K562 (cell line): Measurements from ENCODE around the gene TBC1D17. TPM values are rescaled to one million over a fixed set of nuclear protein-coding genes. Genes with fewer than 3 reads are reported as not detected.

ENCODE experiments used
- CBFB ChIP-seq: sonication (generic); formaldehyde crosslinking; IDR thresholded peaks from 2 replicates; pipeline ENCODE4 v1.4.0; 2020; ENCODE audit warnings: mild to moderate bottlenecking, missing genetic modification reagents
- FOXJ2 ChIP-seq: fragments of 200-800 bp; sonication (Bioruptor generic); IDR thresholded peaks from 2 replicates; pipeline ENCODE4 v1.6.1; 2016; ENCODE audit warnings: missing genetic modification characterization, missing compliant biosample characterization
- GTF2A2 ChIP-seq: IDR thresholded peaks from 2 replicates; pipeline ENCODE4 v1.6.1; 2016; ENCODE audit warnings: mild to moderate bottlenecking, missing genetic modification characterization, missing compliant biosample characterization
- MBD2 ChIP-seq: sonication (generic); IDR thresholded peaks from 2 replicates; pipeline ENCODE4 v1.6.1; 2016; ENCODE audit warnings: low read depth, borderline replicate concordance
- MXI1 ChIP-seq: IDR thresholded peaks from 2 replicates; pipeline ENCODE4 v1.6.1; 2011; ENCODE audit warnings: low read depth, mild to moderate bottlenecking, improper control_type of control experiment, low read length
- MYC ChIP-seq, 2 experiments: fragments of 250-450 bp in 1 of 2; sonication (Bioruptor Pico) in 1 of 2; IDR thresholded peaks; 2 replicates each; pipeline versions ENCODE4 v1.5.1 to v1.6.1; 2012 to 2021; ENCODE audit warnings: low read depth in 2 of 2, borderline replicate concordance in 1 of 2, improper control_type of control experiment in 1 of 2, low read length in 1 of 2, mild to moderate bottlenecking in 1 of 2, moderate library complexity in 1 of 2
- MYNN ChIP-seq, 2 experiments: sonication (generic); formaldehyde crosslinking in 1 of 2; IDR thresholded peaks; 2 replicates each; pipeline versions ENCODE4 v1.5.0 to v1.6.1; 2016 to 2020; ENCODE audit warnings: antibody characterized with exemption in 1 of 2, missing genetic modification reagents in 1 of 2
- NCOA2 ChIP-seq, 2 experiments: fragments of 450-650 bp; IDR thresholded peaks; 2 replicates each; pipeline ENCODE4 v1.6.1; 2018; ENCODE audit warnings: mild to moderate bottlenecking in 2 of 2, moderate library complexity in 1 of 2; ENCODE audit not compliant: partially characterized antibody in 2 of 2
- NFRKB ChIP-seq: fragments of 450-650 bp; IDR thresholded peaks from 2 replicates; pipeline ENCODE4 v1.6.1; 2016; ENCODE audit warnings: low read depth
- NRF1 ChIP-seq, 2 experiments: fragments of 450-650 bp; IDR thresholded peaks in 1 of 2; conservative IDR thresholded peaks in 1 of 2; 2 replicates each; pipeline ENCODE4 v1.6.1; 2014; ENCODE audit warnings: mild to moderate bottlenecking in 2 of 2
- YY1 ChIP-seq, 3 experiments: IDR thresholded peaks; 2 replicates each; pipeline ENCODE4 v1.6.1; 2011; ENCODE audit warnings: low read length in 2 of 3, mild to moderate bottlenecking in 2 of 3, moderate library complexity in 2 of 3, borderline replicate concordance in 1 of 3, control low read depth in 1 of 3, low read depth in 1 of 3; ENCODE audit not compliant: insufficient read depth in 3 of 3, insufficient replicate concordance in 2 of 3, control insufficient read depth in 1 of 3, insufficient read length in 1 of 3; ENCODE audit errors: extremely low read depth in 1 of 3
- ZFPM2 ChIP-seq: fragments of 250-450 bp; sonication (Bioruptor Pico); IDR thresholded peaks from 2 replicates; pipeline ENCODE4 v1.5.1; 2022; ENCODE audit warnings: mild to moderate bottlenecking
- ZNF133 ChIP-seq: fragments of 250-450 bp; sonication (Bioruptor Pico); IDR thresholded peaks from 2 replicates; pipeline ENCODE4 v1.4.0; 2020; ENCODE audit warnings: mild to moderate bottlenecking
- ZNF436 ChIP-seq: fragments of 250-450, 450-650 bp; sonication (Bioruptor Pico); formaldehyde crosslinking; IDR thresholded peaks from 2 replicates; pipeline ENCODE4 v1.7.0; 2020; ENCODE audit warnings: mild to moderate bottlenecking
- ZNF830 ChIP-seq: fragments of 250-450 bp; sonication (Bioruptor Pico); IDR thresholded peaks from 2 replicates; pipeline ENCODE4 v1.5.0; 2021; ENCODE audit warnings: mild to moderate bottlenecking
- polyA plus RNA-seq, 8 experiments: library from polyadenylated mRNA; depleted of rRNA in 4 of 8; stranded (reverse) in 5 of 8; unstranded in 3 of 8; fragments of >200 nt; fragmentation: Nextera tagmentation in 2 of 8; fragmentation: Illumina TruSeq in 1 of 8; extraction: Ambion mirVana in 2 of 8; extraction: Trizol in 1 of 8; gene quantifications; 2 replicates each; pipeline versions ENCODE4 v1.2.1 to v1.2.3, GENCODE V29; 2011 to 2014; ENCODE audit warnings: inconsistent platforms in 1 of 8, missing spikeins in 1 of 8
- total RNA-seq, 7 experiments: library from RNA; depleted of rRNA in 6 of 7; stranded (reverse); fragments of >200 nt in 6 of 7; fragmentation: Illumina TruSeq in 2 of 7; extraction: Trizol in 2 of 7; gene quantifications; 2 replicates each; pipeline versions ENCODE4 v1.2.1 to v1.2.3, GENCODE V29; 2011 to 2021; ENCODE audit warnings: low replicate concordance in 1 of 7
- TF ChIP-seq, protein P1 (sequence below): fragments of 250-450 bp; sonication (Bioruptor Pico); IDR thresholded peaks from 2 replicates; pipeline ENCODE4 v1.8.0; 2021; ENCODE audit warnings: moderate library complexity, mild to moderate bottlenecking, inconsistent platforms
- TF ChIP-seq, protein P2 (sequence below): fragments of 450-650 bp; conservative IDR thresholded peaks from 2 replicates; pipeline ENCODE4 v1.6.1; 2016; ENCODE audit warnings: missing genetic modification characterization, low read depth, mild to moderate bottlenecking, missing compliant biosample characterization, moderate library complexity
- TF ChIP-seq, protein P3 (sequence below): fragments of 250-450 bp; sonication (Bioruptor Pico); IDR thresholded peaks from 2 replicates; pipeline ENCODE4 v1.5.1; 2021; ENCODE audit warnings: mild to moderate bottlenecking
- TF ChIP-seq, protein P4 (sequence below): IDR thresholded peaks from 2 replicates; pipeline ENCODE4 v1.6.1; 2016; ENCODE audit warnings: missing genetic modification characterization, missing compliant biosample characterization

TBC1D17 gene
- total and polyA plus RNA-seq, 9 of the 15 experiments (the other 6 are each of a cell fraction or from before 2014, with no cell fraction given): 0.42 to 16.0 (median 3.8) TPM

DNA sequence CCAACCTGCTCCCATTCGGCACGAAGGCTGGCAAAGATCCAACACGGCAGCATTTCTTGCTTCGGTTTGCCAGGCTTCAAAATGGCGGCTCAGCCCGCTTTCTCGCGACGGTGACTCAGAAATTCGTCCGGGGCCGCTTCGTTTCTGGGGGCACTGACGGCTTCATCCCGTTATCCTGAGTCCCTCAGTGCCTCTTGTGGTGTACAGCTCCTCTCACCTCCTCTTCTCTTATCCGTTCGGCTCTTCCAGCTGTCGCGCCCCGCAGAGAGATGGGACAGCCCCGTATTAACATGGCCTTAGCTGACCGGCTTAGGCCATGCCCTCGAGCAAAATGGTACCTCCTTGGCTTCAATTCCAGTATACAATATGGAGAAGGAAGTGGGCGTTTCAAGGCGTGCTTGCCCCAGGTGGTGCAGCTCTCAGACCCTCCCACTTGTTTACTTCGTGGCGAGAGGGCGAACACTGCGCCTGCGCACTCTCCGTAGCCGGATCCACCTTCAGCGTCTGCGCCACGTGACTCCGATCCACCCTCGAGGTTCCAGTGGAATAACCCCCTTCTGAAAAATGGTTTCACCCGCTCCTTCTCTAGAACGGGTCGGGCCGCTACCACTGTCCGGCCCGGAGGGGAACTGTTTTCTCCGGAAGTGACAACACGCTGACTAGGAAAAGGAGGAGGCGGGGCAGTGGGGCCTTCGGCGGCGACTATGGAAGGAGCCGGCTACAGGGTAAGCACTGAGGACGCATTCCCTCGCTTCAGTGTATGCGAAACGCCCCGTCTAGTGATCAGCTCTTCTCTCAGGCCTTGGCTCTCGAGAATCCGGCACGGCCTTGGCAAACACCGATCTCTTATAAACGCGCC, at the start of gene TBC1D17, which contains the start of gene AKT1S1 (continued):
- no peak for TF ChIP-seq MYNN (IDR thresholded peaks at IDR 0.05)
- TF ChIP-seq MYNN (CRISPR knock-in tag; IDR thresholded peaks at IDR 0.05): no peak
- 0 out of 2 replicates have a peak, but pooled peaks have one; percentile 57 for TF ChIP-seq ZNF830 (CRISPR knock-in tag)
- TF ChIP-seq MXI1: peak; percentile 73
- TF ChIP-seq NRF1 (conservative IDR thresholded peaks at IDR 0.05 in 1 of 2, IDR thresholded peaks at IDR 0.05 in 1 of 2): peak; percentile 98 to 99
- TF ChIP-seq, protein P1, sequence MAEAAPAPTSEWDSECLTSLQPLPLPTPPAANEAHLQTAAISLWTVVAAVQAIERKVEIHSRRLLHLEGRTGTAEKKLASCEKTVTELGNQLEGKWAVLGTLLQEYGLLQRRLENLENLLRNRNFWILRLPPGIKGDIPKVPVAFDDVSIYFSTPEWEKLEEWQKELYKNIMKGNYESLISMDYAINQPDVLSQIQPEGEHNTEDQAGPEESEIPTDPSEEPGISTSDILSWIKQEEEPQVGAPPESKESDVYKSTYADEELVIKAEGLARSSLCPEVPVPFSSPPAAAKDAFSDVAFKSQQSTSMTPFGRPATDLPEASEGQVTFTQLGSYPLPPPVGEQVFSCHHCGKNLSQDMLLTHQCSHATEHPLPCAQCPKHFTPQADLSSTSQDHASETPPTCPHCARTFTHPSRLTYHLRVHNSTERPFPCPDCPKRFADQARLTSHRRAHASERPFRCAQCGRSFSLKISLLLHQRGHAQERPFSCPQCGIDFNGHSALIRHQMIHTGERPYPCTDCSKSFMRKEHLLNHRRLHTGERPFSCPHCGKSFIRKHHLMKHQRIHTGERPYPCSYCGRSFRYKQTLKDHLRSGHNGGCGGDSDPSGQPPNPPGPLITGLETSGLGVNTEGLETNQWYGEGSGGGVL: no peak
- peak; percentile 95 for TF ChIP-seq FOXJ2 (tag)
- peak; percentile 80 to 93 (median 87) for TF ChIP-seq YY1 (IDR thresholded peaks at IDR 0.05; ENCODE audit: borderline replicate concordance in 1 of 3, control insufficient read depth in 1 of 3, extremely low read depth in 1 of 3, insufficient read depth in 3 of 3, insufficient read length in 1 of 3, insufficient replicate concordance in 2 of 3, low read depth in 1 of 3, low read length in 2 of 3)
- no peak for TF ChIP-seq ZNF133 (CRISPR knock-in tag)
- peak; percentile 89 for TF ChIP-seq MYC (IDR thresholded peaks at IDR 0.05; ENCODE audit: low read depth, low read length)
- no peak for TF ChIP-seq MYC (CRISPR knock-in tag; IDR thresholded peaks at IDR 0.05; ENCODE audit: borderline replicate concordance, low read depth)
- TF ChIP-seq GTF2A2 (tag): no peak
- TF ChIP-seq, protein P2, sequence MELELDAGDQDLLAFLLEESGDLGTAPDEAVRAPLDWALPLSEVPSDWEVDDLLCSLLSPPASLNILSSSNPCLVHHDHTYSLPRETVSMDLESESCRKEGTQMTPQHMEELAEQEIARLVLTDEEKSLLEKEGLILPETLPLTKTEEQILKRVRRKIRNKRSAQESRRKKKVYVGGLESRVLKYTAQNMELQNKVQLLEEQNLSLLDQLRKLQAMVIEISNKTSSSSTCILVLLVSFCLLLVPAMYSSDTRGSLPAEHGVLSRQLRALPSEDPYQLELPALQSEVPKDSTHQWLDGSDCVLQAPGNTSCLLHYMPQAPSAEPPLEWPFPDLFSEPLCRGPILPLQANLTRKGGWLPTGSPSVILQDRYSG: no peak; the same call in 1 of the 2 replicates
- no peak for TF ChIP-seq ZFPM2 (CRISPR knock-in tag)
- TF ChIP-seq, protein P3, sequence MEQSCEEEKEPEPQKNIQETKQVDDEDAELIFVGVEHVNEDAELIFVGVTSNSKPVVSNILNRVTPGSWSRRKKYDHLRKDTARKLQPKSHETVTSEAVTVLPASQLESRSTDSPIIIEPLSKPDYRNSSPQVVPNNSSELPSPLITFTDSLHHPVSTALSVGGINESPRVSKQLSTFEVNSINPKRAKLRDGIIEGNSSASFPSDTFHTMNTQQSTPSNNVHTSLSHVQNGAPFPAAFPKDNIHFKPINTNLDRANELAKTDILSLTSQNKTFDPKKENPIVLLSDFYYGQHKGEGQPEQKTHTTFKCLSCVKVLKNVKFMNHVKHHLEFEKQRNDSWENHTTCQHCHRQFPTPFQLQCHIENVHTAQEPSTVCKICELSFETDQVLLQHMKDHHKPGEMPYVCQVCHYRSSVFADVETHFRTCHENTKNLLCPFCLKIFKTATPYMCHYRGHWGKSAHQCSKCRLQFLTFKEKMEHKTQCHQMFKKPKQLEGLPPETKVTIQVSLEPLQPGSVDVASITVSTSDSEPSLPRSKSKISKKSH (CRISPR knock-in tag): no peak
- TF ChIP-seq CBFB (CRISPR knock-in tag): no peak
- TF ChIP-seq MBD2: peak; percentile 97
- TF ChIP-seq ZNF436 (CRISPR knock-in tag): no peak
- peak; percentile 97 for TF ChIP-seq NFRKB
- TF ChIP-seq NCOA2 (IDR thresholded peaks at IDR 0.05; ENCODE audit: partially characterized antibody in 2 of 2): no peak
- TF ChIP-seq, protein P4, sequence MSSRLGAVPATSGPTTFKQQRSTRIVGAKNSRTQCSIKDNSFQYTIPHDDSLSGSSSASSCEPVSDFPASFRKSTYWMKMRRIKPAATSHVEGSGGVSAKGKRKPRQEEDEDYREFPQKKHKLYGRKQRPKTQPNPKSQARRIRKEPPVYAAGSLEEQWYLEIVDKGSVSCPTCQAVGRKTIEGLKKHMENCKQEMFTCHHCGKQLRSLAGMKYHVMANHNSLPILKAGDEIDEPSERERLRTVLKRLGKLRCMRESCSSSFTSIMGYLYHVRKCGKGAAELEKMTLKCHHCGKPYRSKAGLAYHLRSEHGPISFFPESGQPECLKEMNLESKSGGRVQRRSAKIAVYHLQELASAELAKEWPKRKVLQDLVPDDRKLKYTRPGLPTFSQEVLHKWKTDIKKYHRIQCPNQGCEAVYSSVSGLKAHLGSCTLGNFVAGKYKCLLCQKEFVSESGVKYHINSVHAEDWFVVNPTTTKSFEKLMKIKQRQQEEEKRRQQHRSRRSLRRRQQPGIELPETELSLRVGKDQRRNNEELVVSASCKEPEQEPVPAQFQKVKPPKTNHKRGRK (tag): no peak
